Right atrium auricular region (tissue), 2 donors: ENCODE data around the gene ZMIZ1. TPM values are rescaled to one million over a fixed set of nuclear protein-coding genes. Genes with fewer than 3 reads are reported as not detected.

Source experiments
- DNase-seq: peaks from one replicate; pipeline ENCODE4 v3.0.0-alpha.2; 2019; ENCODE audit warnings: low spot score
- H3K27ac ChIP-seq, 2 donors: fragments of 200-600 bp; sonication (generic); 1 replicate in 1 of 2; 2 replicates in 1 of 2; pipeline ENCODE4 v1.5.1; 2016 to 2019
- H3K27me3 ChIP-seq, 2 donors: fragments of 200-600 bp; sonication (generic); one replicate each; pipeline versions ENCODE4 v1.5.1 to v1.6.0; 2017 to 2019
- H3K36me3 ChIP-seq: fragments of 200-600 bp; sonication (generic); one replicate; pipeline ENCODE4 v1.5.1; 2016
- H3K4me1 ChIP-seq, 2 donors: fragments of 200-600 bp; sonication (generic); one replicate each; pipeline versions ENCODE4 v1.5.1 to v1.6.0; 2017 to 2019
- H3K4me3 ChIP-seq, 2 donors: fragments of 200-600 bp; sonication (generic); 1 replicate in 1 of 2; 2 replicates in 1 of 2; pipeline ENCODE4 v1.5.1; 2017 to 2019; ENCODE audit warnings: mild to moderate bottlenecking in 1 of 2, moderate library complexity in 1 of 2
- H3K9me3 ChIP-seq, 2 donors: fragments of 200-600 bp; sonication (generic); one replicate each; pipeline ENCODE4 v1.5.1; 2019
- CTCF ChIP-seq, 2 donors: fragments of 200-600 bp; sonication (generic); IDR thresholded peaks; one replicate each; pipeline ENCODE4 v1.5.1; 2019; ENCODE audit warnings: antibody characterized with exemption in 2 of 2
- total RNA-seq, 2 donors: library from RNA; depleted of rRNA; stranded (reverse); fragments of >200 nt; gene quantifications; one replicate each; pipeline ENCODE4 v1.1.0, GENCODE V29; 2016

The ZMIZ1 gene
- total RNA-seq, 2 donors from 2014 or later: 59.3 to 71.0 TPM

- H3K4me3 ChIP-seq: no peak overlapping the region
- H3K4me1 ChIP-seq: peaks cover 0 to 83% of the 10 kb centered on the region in 2 donors
- no peak for DNase-seq
- H3K36me3 ChIP-seq: peaks cover 10% of the 10 kb centered on the region
- no peak for TF ChIP-seq CTCF (IDR thresholded peaks at IDR 0.05)
- H3K9me3 ChIP-seq: no peaks in the 10 kb centered on the region
- peak overlapping the region; percentile 34 to 49 for H3K27ac ChIP-seq
- no peaks in the 10 kb centered on the region for H3K27me3 ChIP-seq
Observed at GRCh38 chr10:79237454-79238157, 168.8 kb downstream of the ZMIZ1 start.

GRCh38 chr10:79238158-79238520 is 169.4 kb downstream of the ZMIZ1 start:
- peaks cover 5% of the 10 kb centered on the region for H3K36me3 ChIP-seq
- no peak for DNase-seq
- TF ChIP-seq CTCF (IDR thresholded peaks at IDR 0.05): no peak
- H3K9me3 ChIP-seq: no peaks in the 10 kb centered on the region
- H3K27me3 ChIP-seq: no peaks in the 10 kb centered on the region
- H3K27ac ChIP-seq: peak overlapping the region; percentile 34 to 49
- H3K4me1 ChIP-seq: peaks cover 0 to 88% of the 10 kb centered on the region in 2 donors
- no peak overlapping the region for H3K4me3 ChIP-seq

- no peaks in the 10 kb centered on the region for H3K27me3 ChIP-seq
- no peak for DNase-seq
- TF ChIP-seq CTCF (IDR thresholded peaks at IDR 0.05): no peak
- peaks cover 2% of the 10 kb centered on the region for H3K36me3 ChIP-seq
- H3K4me3 ChIP-seq: no peak overlapping the region
- H3K27ac ChIP-seq: peak overlapping the region; percentile 6 to 49
- no peaks in the 10 kb centered on the region for H3K9me3 ChIP-seq
- H3K4me1 ChIP-seq: peaks cover 0 to 90% of the 10 kb centered on the region in 2 donors
Observed at GRCh38 chr10:79238606-79239005, 169.8 kb downstream of the ZMIZ1 start.

- TF ChIP-seq CTCF (IDR thresholded peaks at IDR 0.05): no peak
- peak overlapping the region; percentile 6 to 49 for H3K27ac ChIP-seq
- no peaks in the 10 kb centered on the region for H3K27me3 ChIP-seq
- H3K4me1 ChIP-seq: peaks cover 0 to 91% of the 10 kb centered on the region in 2 donors
- no peaks in the 10 kb centered on the region for H3K36me3 ChIP-seq
- H3K9me3 ChIP-seq: no peaks in the 10 kb centered on the region
- DNase-seq: peak; percentile 77
- no peak overlapping the region for H3K4me3 ChIP-seq
Observed at GRCh38 chr10:79239275-79239779, 170.6 kb downstream of the ZMIZ1 start.

DNA sequence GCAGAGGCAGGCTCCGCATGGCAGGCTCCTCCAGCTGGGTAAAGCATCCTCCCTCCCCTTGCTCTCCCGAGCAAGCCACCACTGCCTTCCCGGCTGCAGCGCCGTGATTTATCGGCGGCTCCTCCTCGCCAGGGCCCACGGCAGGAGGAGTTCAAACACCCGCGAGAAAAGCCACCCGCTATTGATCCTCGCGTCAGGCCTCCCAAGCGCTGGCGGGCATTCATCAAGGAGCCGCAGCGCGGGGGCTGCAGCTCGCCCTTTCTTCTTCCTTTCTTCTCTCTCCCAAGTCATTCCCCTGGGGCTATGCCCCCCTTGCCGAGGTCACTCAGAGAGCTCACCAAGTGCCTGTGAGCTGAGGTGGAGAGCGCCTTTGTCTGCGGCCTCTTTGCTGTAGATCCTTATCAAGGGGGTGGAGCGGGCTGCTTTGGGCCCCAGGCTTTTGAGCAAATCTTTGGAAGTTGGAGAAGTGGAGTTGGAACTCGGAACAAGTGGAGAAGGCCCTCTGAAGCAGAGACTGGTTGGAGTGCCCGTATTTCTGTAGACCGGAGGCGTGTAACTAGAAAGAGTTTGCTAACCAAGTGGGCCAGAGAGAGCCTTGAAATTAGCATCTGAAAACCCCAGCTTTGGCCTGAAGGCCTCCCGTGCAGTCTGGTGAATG is 171.3 kb downstream of the ZMIZ1 start:
- no peak overlapping the region for H3K4me3 ChIP-seq
- no peaks in the 10 kb centered on the region for H3K36me3 ChIP-seq
- peak overlapping the region in 1 of 2 donors; percentile 49 for H3K27ac ChIP-seq
- no peaks in the 10 kb centered on the region for H3K27me3 ChIP-seq
- no peak for DNase-seq
- TF ChIP-seq CTCF (IDR thresholded peaks at IDR 0.05): no peak
- peaks cover 0 to 91% of the 10 kb centered on the region in 2 donors for H3K4me1 ChIP-seq
- no peaks in the 10 kb centered on the region for H3K9me3 ChIP-seq
